NCI-H446 treated with DMSO at 0.1 percent for 48 hours (cell line): ENCODE measurements around the gene IZUMO4.
"Not testable (repeated sequence)": the region's sequence is repeated elsewhere in the genome, so short reads cannot be mapped to it uniquely, and the experiment has no call there.

ENCODE experiments used
- DNase-seq: peaks from one replicate; lab custom pipeline; 2025; lab: John Stamatoyannopoulos, UW

Gene IZUMO4

DNA sequence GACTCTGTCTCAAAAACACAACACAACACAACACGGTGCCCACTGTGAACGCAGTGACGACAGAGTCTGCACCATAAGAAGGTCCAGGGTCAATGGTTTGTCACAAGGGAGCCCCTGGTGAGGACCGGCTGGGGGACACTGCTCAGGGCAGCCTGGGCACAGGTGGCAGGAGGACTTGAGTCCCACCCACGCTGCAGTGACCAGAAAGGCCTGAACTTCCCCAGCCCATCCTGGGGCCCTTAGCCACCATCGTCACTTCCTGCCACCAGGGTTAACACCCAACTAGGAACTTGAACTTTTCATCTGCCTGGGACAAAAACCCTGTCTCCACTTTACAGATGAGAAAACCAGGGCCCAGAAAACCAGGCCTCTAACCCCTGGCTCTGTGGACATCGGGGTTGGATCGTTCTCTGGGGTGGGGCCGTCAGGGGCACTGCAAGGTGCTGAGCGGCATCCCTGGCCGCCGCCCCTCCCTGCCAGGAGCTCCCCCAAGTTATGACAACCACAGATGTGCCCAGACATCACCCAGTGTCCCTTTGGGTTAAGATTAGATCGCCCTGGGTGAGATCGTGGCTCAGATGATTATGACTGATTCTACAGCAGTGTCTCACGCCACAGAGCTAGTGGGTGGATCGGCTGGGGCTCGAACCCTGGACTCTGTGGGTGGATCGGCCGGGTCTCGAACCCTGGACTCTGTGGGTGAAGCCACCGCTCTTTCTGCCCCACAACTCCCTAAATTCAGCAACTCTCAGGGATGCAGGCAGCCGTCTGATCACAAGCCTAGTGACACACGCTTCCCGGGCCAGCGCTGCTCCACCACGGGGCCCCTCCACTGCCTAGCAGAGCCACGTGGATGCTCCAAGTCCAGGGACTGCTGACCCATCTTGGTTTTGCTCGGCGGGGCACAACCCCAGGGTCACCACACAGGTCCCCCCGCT lies 14.6 kb upstream of the IZUMO4 start:
- no peak for DNase-seq

DNA sequence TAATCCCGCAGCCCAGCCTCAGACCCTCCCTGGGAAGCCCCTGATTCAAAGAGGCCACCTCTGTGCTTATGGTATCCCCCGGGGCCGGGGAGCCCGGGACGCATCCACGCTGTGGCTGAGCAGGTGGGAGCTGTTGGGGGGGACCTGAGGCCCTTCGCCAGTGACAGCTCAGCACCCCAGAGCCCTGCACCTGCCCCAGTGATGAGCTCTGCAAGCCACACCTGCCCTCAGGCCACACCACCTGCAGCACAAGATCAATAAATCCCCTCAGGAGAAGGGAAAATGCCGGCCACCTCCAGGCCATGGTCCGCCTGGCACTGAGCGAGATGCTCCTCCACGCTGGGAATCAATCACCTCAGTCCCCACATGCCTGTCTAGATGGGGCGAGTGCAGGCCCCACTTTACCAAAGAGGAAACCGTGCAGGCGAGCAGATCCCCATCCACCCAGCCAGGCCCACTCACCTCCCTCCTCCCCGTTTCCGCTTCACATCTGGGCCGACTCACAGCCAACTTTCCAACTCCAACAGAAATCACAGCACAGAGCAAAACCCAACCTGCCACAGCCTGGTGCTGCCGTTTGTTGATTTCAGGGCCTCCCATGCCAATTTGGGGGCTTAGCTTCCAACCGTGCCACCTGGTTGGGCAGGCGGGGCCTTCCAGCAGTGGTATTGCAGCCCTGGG lies 13.4 kb upstream of the IZUMO4 start:
- no peak for DNase-seq

DNA sequence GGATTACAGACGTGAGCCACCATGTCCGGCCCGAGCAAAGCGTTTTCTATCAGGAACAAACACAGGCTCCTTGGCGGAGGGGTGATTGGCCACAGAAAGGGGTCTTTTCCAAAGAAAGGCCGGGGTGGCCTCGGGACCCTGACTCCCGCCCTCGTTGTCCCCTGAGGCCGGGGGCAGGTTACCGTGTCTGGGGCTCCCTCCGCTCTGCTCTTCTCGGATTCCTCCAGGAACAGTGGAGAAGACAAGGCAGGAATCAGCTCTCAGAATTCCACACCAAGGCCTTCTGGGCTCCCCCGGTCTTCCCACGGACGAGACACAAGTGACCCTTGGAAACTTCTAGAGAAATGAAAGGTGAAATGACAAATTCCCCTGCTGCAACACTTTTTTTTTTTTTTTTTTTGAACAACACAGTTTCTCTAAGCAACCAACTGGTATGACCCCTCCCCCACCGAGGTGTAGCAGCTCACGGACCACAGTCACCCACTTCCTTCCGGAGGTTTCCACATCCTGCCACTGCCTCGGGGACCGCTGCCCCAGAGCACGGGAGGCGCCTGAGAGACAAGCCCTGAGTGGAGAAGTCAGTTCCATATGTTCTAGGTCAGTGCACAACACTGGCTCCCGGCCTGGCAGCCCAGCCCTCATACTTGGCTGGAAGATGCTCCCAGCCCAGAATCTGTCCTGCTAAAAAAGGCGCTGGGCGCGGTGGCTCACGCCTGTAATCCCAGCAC lies 11.6 kb upstream of the IZUMO4 start:
- no peak for DNase-seq

DNA sequence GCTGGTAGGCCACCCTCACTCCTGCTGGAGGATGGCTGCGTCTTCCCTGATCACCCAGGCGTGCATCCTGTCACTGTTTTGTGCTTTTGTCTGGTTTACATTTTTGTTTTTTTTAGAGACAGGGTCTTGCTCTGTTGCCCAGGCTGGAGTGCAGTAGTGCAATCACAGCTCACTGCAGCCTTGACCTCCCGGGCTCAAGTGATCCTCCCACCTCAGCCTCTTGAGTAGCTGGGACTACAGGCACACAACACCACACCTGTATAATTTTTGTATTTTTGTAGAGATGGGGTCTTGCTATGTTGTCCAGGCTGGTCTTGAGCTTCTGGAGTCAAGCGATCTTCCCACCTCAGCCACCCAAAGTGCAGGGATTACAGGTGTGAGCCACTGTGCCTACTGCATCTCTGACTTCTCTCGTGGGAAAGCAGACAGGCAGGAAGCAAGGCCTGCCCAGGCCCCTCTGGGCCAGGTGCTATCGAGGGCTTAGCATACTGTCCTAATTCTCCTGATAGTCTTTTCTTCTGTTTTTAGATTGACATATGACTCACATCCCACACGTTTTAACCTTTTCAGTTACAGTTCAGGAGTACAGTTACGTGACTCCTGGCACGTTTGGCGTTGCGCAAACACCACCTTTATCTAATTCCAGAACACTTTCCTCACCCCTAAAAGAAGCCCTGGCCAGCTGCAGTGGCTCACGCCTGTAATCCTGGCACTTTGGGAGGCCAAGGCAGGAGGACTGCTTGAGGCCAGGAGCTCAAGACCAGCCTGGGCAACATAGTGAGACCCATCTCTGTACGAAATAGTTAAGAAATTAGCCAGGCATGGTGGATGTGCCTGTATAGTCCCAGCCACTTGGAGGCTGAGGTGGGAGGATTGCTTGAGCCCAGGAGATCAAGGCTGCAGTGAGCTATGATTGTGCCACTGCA lies 9.8 kb upstream of the IZUMO4 start:
- DNase-seq: not testable (repeated sequence)

DNA sequence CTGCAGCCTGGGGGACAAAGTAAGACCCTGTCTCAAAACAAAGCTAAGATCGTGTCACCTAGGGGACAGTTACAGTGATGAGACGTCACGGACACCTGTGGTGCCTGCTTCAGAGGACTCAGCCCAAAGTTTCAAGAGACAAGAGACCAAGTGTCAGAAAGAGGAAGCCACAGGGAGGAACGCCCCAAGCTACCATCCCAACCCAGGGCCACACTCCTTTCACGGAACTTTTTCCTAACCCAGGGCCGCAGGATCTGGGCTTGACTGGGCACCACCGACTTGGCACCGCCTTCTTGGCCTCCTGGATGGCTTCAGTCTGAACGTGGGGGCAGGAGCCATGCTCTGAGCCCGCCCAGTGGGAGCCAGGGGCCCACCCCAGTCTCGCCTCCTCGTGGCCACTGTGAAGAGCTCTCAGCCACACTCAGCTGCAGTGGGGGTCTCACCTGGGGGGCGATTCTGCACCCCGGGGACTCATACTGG lies 9.1 kb upstream of the IZUMO4 start:
- DNase-seq: no peak

DNA sequence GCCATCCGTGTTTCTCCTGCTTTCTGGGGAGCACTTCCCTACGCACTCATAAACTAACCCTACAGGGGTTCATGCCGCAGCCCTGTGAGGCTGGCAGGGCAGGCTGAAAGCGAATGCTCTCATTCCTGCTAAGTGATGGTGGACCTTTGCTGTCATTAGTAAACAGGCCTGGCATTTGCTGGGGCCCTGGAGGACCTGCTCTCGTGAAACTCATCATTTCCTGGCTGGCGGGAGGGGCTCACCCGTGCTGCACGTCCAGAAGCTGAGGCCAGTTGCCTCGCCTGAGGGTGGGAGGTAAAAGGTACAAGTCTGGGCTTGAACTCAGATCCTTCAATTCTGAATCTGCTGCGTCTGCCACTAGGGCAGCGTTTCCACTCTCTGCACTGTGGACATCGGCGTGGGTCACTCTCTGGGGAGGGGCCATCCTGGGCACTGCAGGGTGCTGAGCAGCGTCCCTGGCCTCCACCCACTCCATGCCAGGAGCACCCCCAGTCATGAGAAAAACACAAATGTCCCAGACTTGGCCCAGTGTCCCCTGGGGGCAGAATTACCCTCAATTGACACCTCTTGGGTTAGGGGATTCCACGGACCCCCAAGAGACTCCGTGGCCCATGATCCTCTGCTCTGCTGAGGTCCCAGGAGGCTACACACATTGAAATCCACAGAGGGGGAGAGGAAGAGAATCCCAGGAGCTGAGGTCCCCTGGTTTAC lies 7.6 kb upstream of the IZUMO4 start:
- DNase-seq: no peak

DNA sequence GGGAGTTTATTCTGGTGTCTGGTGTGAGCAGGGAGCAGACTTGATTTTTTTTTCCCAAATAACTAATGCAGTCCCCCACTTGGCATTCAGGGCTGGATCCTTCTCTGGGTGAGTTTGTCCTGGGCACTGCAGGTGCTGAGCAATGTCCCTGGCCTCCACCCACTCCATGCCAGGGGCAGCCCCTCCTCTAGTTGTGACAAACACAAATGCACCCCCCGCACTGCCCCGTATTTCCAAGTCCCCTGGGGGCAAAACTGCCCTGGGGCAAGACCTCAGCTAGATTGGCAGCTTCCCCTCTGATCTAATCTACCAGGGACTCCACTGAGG lies 7.0 kb upstream of the IZUMO4 start:
- DNase-seq: no peak

DNA sequence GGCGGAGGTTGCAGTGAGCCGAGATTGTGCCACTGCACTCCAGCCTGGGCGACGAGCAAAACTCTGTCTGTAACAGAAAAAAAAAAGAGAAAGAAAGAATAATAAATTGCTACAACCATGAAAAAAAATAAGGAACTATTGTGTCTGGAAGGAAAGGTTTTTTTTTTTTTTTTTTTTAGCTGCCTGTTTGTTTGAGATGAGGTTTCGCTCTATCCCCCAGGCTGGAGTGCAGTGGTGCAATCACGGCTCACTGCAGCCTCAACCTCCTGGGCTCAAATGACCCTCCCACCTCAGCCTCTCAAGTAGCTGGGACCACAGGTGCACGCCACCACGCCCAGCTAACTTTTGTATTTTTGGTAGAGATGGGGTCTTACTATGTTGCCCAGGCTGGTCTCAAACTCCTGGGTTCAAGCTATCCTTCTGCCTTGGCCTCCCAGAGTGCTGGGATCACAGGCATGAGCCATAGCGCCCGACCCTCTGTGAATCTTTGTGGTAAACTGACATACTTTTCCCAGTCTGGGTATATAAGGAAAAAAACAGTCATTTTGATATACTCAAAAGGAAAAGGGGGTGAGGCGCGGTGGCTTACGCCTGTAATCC lies 4.7 kb upstream of the IZUMO4 start:
- not testable (repeated sequence) for DNase-seq

DNA sequence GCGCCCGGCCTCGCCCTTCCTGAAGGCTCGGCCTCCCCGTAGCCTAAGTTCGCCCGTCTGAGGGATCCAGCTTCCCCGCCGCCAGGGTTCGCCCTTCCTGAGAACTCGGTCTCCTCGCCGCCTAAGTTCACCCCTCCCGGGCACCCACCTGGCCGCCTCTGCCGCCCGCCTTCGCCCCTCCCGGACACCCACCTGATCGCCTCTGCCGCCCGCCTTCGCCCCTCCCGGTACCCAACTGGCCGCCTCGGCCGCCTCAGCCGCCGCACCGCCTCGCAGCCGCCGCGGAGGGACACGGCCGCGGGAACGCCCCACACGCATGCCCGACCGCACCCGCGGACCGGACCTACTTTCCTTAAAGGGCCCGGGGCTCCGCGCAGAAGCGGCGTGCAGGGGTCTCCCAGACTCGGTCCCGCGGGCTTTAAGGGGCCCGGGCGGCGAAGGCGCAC lies 658 bp upstream of the IZUMO4 start, which contains the start of gene MOB3A:
MOB3A (minus strand) TSS at position 293 of the 446 bp plus-strand sequence. CDS start 17,766 bp downstream, outside the sequence.
- peak; percentile 98 for DNase-seq

DNA sequence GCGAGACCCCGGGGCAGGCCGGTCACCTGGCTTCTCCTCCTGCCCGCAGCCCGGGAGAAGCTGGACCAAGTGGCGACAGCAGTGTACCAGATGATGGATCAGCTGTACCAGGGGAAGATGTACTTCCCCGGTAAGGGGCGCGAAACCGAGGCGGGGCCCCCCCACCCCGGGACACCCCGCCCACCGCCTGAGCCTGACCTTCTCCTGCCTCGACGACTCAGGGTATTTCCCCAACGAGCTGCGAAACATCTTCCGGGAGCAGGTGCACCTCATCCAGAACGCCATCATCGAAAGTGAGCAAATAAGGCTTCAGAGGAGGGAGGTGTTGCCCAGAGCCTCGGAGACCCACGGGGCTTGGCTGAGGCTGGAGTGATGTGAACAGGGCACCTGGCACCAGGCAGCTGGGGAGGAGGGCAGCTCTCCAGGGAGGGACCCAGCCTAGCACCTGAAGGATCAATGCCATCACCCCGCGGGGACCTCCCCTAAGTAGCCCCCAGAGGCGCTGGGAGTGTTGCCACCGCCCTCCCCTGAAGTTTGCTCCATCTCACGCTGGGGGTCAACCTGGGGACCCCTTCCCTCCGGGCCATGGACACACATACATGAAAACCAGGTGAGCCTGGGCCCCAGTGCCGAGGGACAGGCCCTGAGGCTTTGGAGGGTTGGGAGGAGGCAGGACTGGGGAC lies 629 bp downstream of the IZUMO4 start:
- no peak for DNase-seq

DNA sequence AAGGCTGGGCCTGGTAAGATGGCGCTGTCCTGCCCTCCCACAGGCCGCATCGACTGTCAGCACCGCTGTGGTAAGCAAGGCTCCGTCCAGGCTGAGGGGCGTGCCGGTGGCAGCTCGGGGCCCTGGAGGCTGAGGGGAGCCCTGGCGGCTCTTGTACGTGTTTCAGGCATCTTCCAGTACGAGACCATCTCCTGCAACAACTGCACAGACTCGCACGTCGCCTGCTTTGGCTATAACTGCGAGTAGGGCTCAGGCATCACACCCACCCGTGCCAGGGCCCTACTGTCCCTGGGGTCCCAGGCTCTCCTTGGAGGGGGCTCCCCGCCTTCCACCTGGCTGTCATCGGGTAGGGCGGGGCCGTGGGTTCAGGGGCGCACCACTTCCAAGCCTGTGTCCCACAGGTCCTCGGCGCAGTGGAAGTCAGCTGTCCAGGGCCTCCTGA lies 1.2 kb downstream of the IZUMO4 start:
- DNase-seq: no peak

DNA sequence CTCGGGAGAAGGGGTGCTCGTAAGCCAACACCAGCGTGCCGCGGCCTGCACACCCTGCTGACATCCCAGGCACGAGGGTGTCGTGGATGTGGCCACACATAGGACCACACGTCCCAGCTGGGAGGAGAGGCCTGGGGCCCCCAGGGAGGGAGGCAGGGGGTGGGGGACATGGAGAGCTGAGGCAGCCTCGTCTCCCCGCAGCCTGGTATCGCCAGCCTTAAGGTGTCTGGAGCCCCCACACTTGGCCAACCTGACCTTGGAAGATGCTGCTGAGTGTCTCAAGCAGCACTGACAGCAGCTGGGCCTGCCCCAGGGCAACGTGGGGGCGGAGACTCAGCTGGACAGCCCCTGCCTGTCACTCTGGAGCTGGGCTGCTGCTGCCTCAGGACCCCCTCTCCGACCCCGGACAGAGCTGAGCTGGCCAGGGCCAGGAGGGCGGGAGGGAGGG lies 2.4 kb downstream of the IZUMO4 start:
- no peak for DNase-seq

DNA sequence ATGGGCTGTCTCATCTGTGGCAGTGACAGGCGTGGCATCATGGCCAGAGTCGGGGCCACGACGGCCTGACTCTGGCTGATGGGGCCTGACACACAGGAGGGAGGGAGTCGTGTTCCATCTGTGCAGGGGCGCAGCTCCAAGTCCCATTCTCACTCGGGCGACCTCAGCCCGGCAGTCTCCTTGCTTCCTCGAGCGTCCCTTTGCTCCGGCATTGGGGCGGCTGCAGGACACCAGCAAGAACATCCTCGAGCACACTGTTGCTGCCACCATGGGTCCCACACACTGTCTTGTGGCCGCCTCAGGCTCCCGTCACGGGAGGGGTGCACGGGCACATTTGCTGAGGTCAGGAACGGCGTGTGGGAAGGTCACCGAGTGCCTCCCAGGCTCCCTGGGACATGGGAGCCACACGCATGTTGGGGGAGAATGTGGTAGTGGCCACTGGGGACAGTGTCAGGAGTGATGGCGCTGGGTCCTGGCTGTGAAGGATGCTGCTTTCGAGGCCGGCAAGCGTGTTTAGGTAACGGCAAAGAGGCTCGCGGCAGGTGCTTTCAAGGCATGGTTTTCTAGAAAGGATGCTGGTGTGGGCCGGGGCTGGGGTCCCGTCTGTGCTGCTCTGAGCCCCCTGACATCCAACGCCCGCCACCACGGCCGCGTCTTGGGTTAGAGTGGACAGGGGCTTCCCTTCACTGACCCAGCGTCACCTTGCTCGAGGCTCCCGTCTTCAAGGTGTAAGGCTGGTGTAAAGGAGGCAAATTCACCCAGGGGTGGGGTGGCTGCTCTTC lies 3.4 kb downstream of the IZUMO4 start:
- DNase-seq: no peak

DNA sequence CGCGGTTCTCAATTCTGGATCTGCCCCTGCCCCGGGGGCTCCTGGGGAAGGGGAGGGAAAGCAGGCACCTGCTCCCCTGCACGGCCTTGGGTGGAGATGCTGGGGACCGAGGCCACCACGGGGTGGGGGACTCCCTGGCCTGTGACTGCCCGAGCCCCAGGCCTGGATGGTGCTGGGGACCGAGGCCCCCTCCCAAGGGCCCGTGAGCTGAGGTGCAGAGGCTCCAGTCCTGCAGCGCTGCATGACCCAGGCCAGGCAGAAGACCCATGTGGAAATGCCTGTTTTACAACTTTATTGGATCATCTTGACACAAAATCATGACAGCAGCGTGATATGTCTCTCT lies 4.0 kb downstream of the IZUMO4 start:
- no peak for DNase-seq

DNA sequence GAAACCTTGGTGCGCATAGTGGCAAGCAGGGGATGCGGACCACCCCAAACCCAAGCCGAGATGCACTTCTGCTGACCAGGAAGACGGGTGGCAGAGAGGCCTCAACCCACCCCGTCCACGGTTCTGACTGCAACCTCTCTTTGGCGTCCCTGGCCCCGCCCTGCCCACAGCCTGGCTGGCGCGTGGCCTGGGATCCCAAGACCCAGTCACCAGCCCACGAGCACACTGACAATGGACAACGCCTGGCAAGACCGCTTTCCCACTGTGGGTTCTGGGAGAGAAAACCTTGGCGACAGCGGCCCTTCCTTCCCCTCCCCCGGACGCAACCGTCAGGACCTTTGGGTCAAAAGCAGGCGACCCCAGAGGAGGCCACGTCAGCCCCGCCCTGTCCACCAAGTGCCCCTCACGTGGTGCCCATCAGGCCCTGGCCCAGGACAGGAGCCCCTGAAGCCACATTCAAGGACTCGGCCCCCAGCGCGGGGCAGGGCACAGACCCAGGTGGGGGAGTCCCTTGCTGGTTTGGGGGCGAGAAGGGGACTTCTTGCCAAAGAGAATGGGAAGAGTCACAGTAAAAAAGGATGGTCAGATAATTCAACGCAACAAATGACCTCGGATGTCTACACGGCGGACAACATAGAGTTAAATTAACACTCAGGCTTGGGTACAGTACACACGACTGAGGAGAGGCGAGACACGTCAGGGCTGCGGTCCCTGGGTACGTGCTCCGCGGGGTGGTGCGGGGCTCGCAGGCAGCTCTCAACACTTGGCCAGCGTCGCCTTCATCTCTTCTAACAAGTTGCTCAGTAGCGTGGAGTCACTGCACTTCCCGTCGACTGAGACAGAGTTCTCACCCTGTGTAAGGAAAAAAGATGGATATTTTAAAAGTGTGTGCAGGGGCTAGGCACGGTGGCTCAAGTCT lies 5.0 kb downstream of the IZUMO4 start:
- no peak for DNase-seq

DNA sequence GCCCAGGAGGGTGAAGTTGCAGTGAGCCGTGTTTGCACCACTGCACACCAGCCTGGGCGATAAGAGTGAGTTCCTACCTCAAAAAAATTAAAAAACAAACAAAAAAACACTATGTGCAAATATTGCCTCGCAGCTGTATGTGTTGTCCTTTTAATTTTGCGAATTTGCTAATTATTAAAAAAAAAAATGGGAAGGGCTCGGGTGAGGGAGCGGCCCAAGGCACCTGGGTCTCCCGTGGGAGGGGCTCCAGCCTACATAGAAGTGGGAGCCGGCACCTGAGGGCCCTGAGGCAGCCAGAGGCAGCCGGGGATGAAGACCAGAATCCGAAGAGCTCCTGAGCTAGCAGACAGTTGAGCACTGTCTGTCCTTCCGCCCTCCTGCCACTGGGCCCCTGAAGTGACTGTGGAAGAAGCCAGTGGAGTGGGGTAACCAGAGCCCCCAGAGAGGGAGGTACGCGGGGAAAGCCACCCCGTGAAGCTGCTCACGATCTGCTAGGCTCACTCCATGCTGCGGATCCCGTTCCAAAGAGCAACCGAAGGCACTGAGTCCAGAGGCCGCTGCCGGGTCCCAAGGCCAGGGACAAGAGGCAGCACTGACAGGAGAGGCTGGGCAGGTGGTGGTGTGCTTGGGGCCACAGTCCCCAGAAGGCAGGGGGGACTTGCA lies 6.5 kb downstream of the IZUMO4 start:
- no peak for DNase-seq
